ENCODE measurements around the gene SPART.
"Not testable (repeated sequence)": the region's sequence is repeated elsewhere in the genome, so short reads cannot be mapped to it uniquely, and the experiment has no call there.

Gene SPART

GRCh38 chr13:36352350-36352749, 6.2 kb upstream of the SPART start:
- DNase-seq: no peak

- DNase-seq: no peak
Measured at GRCh38 chr13:36347531-36348210, 1.5 kb upstream of the SPART start.

- DNase-seq: no peak
Measured at GRCh38 chr13:36345438-36346221, 564 bp downstream of the SPART start.

GRCh38 chr13:36344886-36345437, 1.2 kb downstream of the SPART start:
- peak in 1 of 2 experiments; percentile 25 for DNase-seq

GRCh38 chr13:36344173-36344572, 2.0 kb downstream of the SPART start:
- no peak for DNase-seq

GRCh38 chr13:36343766-36344165, 2.4 kb downstream of the SPART start:
- DNase-seq: no peak

- no peak for DNase-seq
Measured at GRCh38 chr13:36342715-36343114, 3.5 kb downstream of the SPART start.

- DNase-seq: no peak
Measured at GRCh38 chr13:36341718-36342117, 4.5 kb downstream of the SPART start.

GRCh38 chr13:36339600-36340155, 6.5 kb downstream of the SPART start:
- DNase-seq: no peak

- no peak for DNase-seq
Measured at GRCh38 chr13:36337938-36338641, 8.1 kb downstream of the SPART start.

GRCh38 chr13:36332986-36333385, 13.2 kb downstream of the SPART start:
- no peak for DNase-seq

- not testable (repeated sequence) for DNase-seq
Measured at GRCh38 chr13:36332255-36332654, 13.9 kb downstream of the SPART start.

GRCh38 chr13:36331280-36331679, 14.9 kb downstream of the SPART start:
- DNase-seq: no peak

- no peak for DNase-seq
Measured at GRCh38 chr13:36329361-36329760, 16.8 kb downstream of the SPART start.

GRCh38 chr13:36328821-36329220, 17.4 kb downstream of the SPART start:
- DNase-seq: no peak

- no peak for DNase-seq
Measured at GRCh38 chr13:36325912-36326311, 20.3 kb downstream of the SPART start.

GRCh38 chr13:36324881-36325280, 21.3 kb downstream of the SPART start:
- not testable (repeated sequence) for DNase-seq

GRCh38 chr13:36323951-36324566, 22.1 kb downstream of the SPART start:
- no peak for DNase-seq

GRCh38 chr13:36323408-36323807, 22.8 kb downstream of the SPART start:
- no peak for DNase-seq

- DNase-seq: not testable (repeated sequence)
Measured at GRCh38 chr13:36319793-36320192, 26.4 kb downstream of the SPART start.

GRCh38 chr13:36313047-36313969, 32.9 kb downstream of the SPART start:
- DNase-seq: no peak
